H9 (cell line): Measurements from ENCODE around the gene C17orf78. TPM values are rescaled to one million over a fixed set of nuclear protein-coding genes. Genes with fewer than 3 reads are reported as not detected.

Experiments used
- DNase-seq: peaks from one replicate; pipeline ENCODE4 v3.0.0-alpha.2; 2017
- H2AFZ ChIP-seq: one replicate; pipeline ENCODE4 v1.6.1; 2013; ENCODE audit warnings: mild to moderate bottlenecking, low read length, control low read depth, moderate library complexity
- H2AK5ac ChIP-seq: 2 replicates; pipeline ENCODE4 v1.6.1; 2013; ENCODE audit warnings: low read length, control low read depth, mixed read lengths; ENCODE audit not compliant: insufficient read length
- H2BK120ac ChIP-seq: one replicate; pipeline ENCODE4 v1.6.1; 2013; ENCODE audit warnings: low read depth, mild to moderate bottlenecking, low read length, control low read depth, inconsistent platforms; ENCODE audit not compliant: poor library complexity, severe bottlenecking
- H2BK12ac ChIP-seq: 2 replicates; pipeline ENCODE4 v1.6.1; 2013; ENCODE audit warnings: low read length, control low read depth, mixed read lengths, low read depth; ENCODE audit not compliant: insufficient read length
- H2BK15ac ChIP-seq: 2 replicates; pipeline ENCODE4 v1.6.1; 2013; ENCODE audit warnings: low read depth, low read length, control low read depth
- H2BK20ac ChIP-seq: one replicate; pipeline ENCODE4 v1.6.1; 2013; ENCODE audit warnings: low read depth, mild to moderate bottlenecking, low read length, control low read depth, inconsistent platforms; ENCODE audit not compliant: poor library complexity, severe bottlenecking
- H2BK5ac ChIP-seq: 2 replicates; pipeline ENCODE4 v1.6.1; 2013; ENCODE audit warnings: low read length, control low read depth, mixed read lengths; ENCODE audit not compliant: insufficient read length
- H3K14ac ChIP-seq: 2 replicates; pipeline ENCODE4 v1.6.1; 2013; ENCODE audit warnings: low read length, control low read depth; ENCODE audit not compliant: insufficient read depth
- H3K18ac ChIP-seq: 2 replicates; pipeline ENCODE4 v1.6.1; 2013; ENCODE audit warnings: low read depth, mild to moderate bottlenecking, mixed read lengths, low read length, control low read depth; ENCODE audit not compliant: insufficient read length
- H3K23ac ChIP-seq: 2 replicates; pipeline ENCODE4 v1.6.1; 2013; ENCODE audit warnings: low read length, control low read depth, mixed read lengths, low read depth; ENCODE audit not compliant: insufficient read length
- H3K23me2 ChIP-seq: 2 replicates; pipeline ENCODE4 v1.6.1; 2013; ENCODE audit warnings: low read depth, mild to moderate bottlenecking, mixed read lengths, low read length, control low read depth; ENCODE audit not compliant: insufficient read length, poor library complexity, severe bottlenecking
- H3K27ac ChIP-seq: 2 replicates; pipeline ENCODE4 v1.5.1; 2013; ENCODE audit warnings: low read length, control low read depth, mixed read lengths, low read depth; ENCODE audit not compliant: insufficient read length
- H3K27me3 ChIP-seq: 2 replicates; pipeline ENCODE4 v1.6.1; 2013; ENCODE audit warnings: low read length, control low read depth, inconsistent platforms; ENCODE audit not compliant: insufficient read depth
- H3K4ac ChIP-seq: 2 replicates; pipeline ENCODE4 v1.6.1; 2013; ENCODE audit warnings: low read depth, mild to moderate bottlenecking, control low read depth, inconsistent platforms, low read length, moderate library complexity
- H3K4me1 ChIP-seq: 2 replicates; pipeline ENCODE4 v1.6.1; 2013; ENCODE audit warnings: low read length, control low read depth, inconsistent platforms; ENCODE audit not compliant: insufficient read depth
- H3K4me2 ChIP-seq: 2 replicates; pipeline ENCODE4 v1.6.1; 2013; ENCODE audit warnings: low read length, control low read depth, mixed read lengths; ENCODE audit not compliant: insufficient read length, insufficient read depth
- H3K56ac ChIP-seq: 2 replicates; pipeline ENCODE4 v1.6.1; 2013; ENCODE audit warnings: low read depth, mild to moderate bottlenecking, mixed read lengths, low read length, control low read depth; ENCODE audit not compliant: insufficient read length
- H3K79me1 ChIP-seq: 2 replicates; pipeline ENCODE4 v1.6.1; 2013; ENCODE audit warnings: low read depth, mild to moderate bottlenecking, moderate library complexity, low read length, control low read depth, inconsistent platforms; ENCODE audit not compliant: insufficient read depth, poor library complexity, severe bottlenecking
- H3K79me2 ChIP-seq: 2 replicates; pipeline ENCODE4 v1.6.1; 2013; ENCODE audit warnings: low read length, control low read depth, inconsistent platforms; ENCODE audit not compliant: insufficient read depth
- H3K9ac ChIP-seq: 2 replicates; pipeline ENCODE4 v1.6.1; 2013; ENCODE audit warnings: low read length, control low read depth, mixed read lengths; ENCODE audit not compliant: insufficient read length; ENCODE audit errors: extremely low read depth
- H3K9me3 ChIP-seq: one replicate; pipeline ENCODE4 v1.6.1; 2013; ENCODE audit warnings: low read depth, low read length, inconsistent platforms; ENCODE audit not compliant: control insufficient read depth
- H3T11ph ChIP-seq: one replicate; pipeline ENCODE4 v1.6.1; 2013; ENCODE audit warnings: mild to moderate bottlenecking, low read length, control low read depth, inconsistent platforms
- H4K20me1 ChIP-seq: one replicate; pipeline ENCODE4 v1.6.1; 2013; ENCODE audit not compliant: control insufficient read depth, insufficient read length, insufficient read depth
- H4K5ac ChIP-seq: 2 replicates; pipeline ENCODE4 v1.6.1; 2013; ENCODE audit warnings: low read depth, mild to moderate bottlenecking, mixed read lengths, low read length, control low read depth; ENCODE audit not compliant: insufficient read length
- H4K8ac ChIP-seq: replicated peaks from 2 replicates; pipeline ENCODE4 v1.6.1; 2013; ENCODE audit warnings: low read length, control low read depth, mixed read lengths, low read depth; ENCODE audit not compliant: insufficient read length
- H4K91ac ChIP-seq: 2 replicates; pipeline ENCODE4 v1.6.1; 2013; ENCODE audit warnings: low read depth, mild to moderate bottlenecking, moderate library complexity, mixed read lengths, low read length, control low read depth; ENCODE audit not compliant: insufficient read length
- H3K27ac Mint-ChIP-seq, 3 experiments: 2 replicates in 2 of 3; 3 replicates in 1 of 3; pipeline ENCODE4 v1.8.0; 2020 to 2021; ENCODE audit warnings: mixed read lengths in 3 of 3, mild to moderate bottlenecking in 1 of 3, moderate library complexity in 1 of 3
- H3K27me3 Mint-ChIP-seq: 2 replicates; pipeline ENCODE4 v1.8.0; 2021; ENCODE audit warnings: low read depth, mild to moderate bottlenecking, moderate library complexity, mixed read lengths
- H3K36me3 Mint-ChIP-seq, 3 experiments: 2 replicates in 2 of 3; 3 replicates in 1 of 3; pipeline ENCODE4 v1.8.0; 2020 to 2021; ENCODE audit warnings: low read depth in 3 of 3, mixed read lengths in 3 of 3; ENCODE audit not compliant: insufficient read depth in 1 of 3
- H3K4me1 Mint-ChIP-seq, 2 experiments: 2 replicates each; pipeline ENCODE4 v1.8.0; 2020; ENCODE audit warnings: mixed read lengths in 2 of 2
- H3K4me3 Mint-ChIP-seq, 2 experiments: 2 replicates in 1 of 2; 3 replicates in 1 of 2; pipeline ENCODE4 v1.8.0; 2020 to 2021; ENCODE audit warnings: mild to moderate bottlenecking in 2 of 2, mixed read lengths in 2 of 2, moderate library complexity in 1 of 2
- H3K9me3 Mint-ChIP-seq, 2 experiments: 2 replicates in 1 of 2; 3 replicates in 1 of 2; pipeline ENCODE4 v1.8.0; 2020; ENCODE audit warnings: mild to moderate bottlenecking in 2 of 2, mixed read lengths in 2 of 2, moderate library complexity in 1 of 2
- CTCF ChIP-seq: fragments of 200-600 bp; sonication (generic); conservative IDR thresholded peaks from 3 replicates; pipeline ENCODE4 v1.8.0; 2021; ENCODE audit warnings: antibody characterized with exemption, mild to moderate bottlenecking
- WGBS: extraction: QIAGEN DNeasy Blood & Tissue Kit; methylation state at CpG from one replicate; pipeline ENCODE4 v1.1.7; 2013; ENCODE audit warnings: missing lambda C conversion rate, low lambda C conversion rate, mixed read lengths; ENCODE audit not compliant: insufficient read length; ENCODE audit errors: extremely low coverage; 5-methylcytosine and 5-hydroxymethylcytosine counted together
- total RNA-seq: library from RNA; stranded (reverse); gene quantifications from 2 replicates; pipeline ENCODE4 v1.2.1, GENCODE V29; 2021

Gene C17orf78
- total RNA-seq, 1 experiment from 2014 or later: not detected

- no CpG with 5 or more reads among the region's 4 CpGs for WGBS
- Histone ChIP-seq H2BK20ac (no peak overlapping the region), H3K79me2 (peaks cover 14% of the 10 kb centered on the region; the same call in 1 of the 2 replicates), H3K27ac (no peak overlapping the region), H3K79me1 (no peaks in the 10 kb centered on the region), H4K20me1 (no peaks in the 10 kb centered on the region), H2BK12ac (no peak overlapping the region), H3K27me3 (no peaks in the 10 kb centered on the region), H3K4me2 (no peak overlapping the region), H2BK120ac (no peak overlapping the region), H3K18ac (no peak overlapping the region), H3K56ac (no peak overlapping the region), H3K4ac (no peak overlapping the region), H4K5ac (no peak overlapping the region), H3K23me2 (peaks cover 16% of the 10 kb centered on the region), H2AFZ (no peak overlapping the region), H4K91ac (no peak overlapping the region), H4K8ac (no peak overlapping the region), H2BK15ac (no peak overlapping the region), H3K4me1 (peaks cover 3% of the 10 kb centered on the region), H3T11ph (no peak overlapping the region), H3K9me3 (no peaks in the 10 kb centered on the region), H3K9ac (no peak overlapping the region), H2AK5ac (no peak overlapping the region), H2BK5ac (no peak overlapping the region), H3K14ac (no peak overlapping the region), H3K23ac (no peak overlapping the region)
- Mint-ChIP-seq H3K27ac (no peak overlapping the region), H3K4me1 (peaks cover 29 to 31% of the 10 kb centered on the region in 2 experiments), H3K36me3 (peaks cover 3 to 5% (median 4%) of the 10 kb centered on the region in 3 experiments), H3K27me3 (no peaks in the 10 kb centered on the region), H3K4me3 (no peak overlapping the region), H3K9me3 (no peaks in the 10 kb centered on the region)
- no peak for TF ChIP-seq CTCF
- DNase-seq: no peak
Observed at GRCh38 chr17:37361543-37361942, 14.2 kb upstream of the C17orf78 start.
